Stimulated activated CD8-positive, alpha-beta memory T cell treated with anti-CD3 and anti-CD28 coated beads, Interleukin-15, amount 100 ng/mL, for 1 hour (primary cell): ENCODE results near the gene PRKACA.

ENCODE experiments used
- DNase-seq: peaks from one replicate; pipeline ENCODE4 v3.0.0-alpha.2; 2020; ENCODE audit warnings: low read depth

Gene PRKACA

DNA sequence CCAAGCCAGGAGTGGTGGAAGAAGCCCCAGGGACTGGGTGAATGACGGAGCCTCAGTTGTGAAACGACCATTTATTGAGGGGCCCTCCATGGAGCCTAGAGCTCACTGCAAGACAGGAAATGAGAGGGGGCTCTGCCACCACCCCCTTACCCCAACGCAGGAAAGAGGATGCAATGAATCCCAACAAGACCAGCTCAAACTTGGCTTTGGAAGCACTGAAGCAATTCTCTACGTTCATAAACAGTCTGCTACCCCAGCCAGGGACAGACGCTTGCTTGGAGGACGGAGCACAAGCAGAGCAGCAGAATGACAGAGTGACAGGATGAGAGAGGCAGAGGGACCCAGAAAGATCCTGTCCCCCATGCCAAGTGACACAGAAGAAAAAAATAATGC is 1.0 kb downstream of the PRKACA start:
- DNase-seq: no peak

DNA sequence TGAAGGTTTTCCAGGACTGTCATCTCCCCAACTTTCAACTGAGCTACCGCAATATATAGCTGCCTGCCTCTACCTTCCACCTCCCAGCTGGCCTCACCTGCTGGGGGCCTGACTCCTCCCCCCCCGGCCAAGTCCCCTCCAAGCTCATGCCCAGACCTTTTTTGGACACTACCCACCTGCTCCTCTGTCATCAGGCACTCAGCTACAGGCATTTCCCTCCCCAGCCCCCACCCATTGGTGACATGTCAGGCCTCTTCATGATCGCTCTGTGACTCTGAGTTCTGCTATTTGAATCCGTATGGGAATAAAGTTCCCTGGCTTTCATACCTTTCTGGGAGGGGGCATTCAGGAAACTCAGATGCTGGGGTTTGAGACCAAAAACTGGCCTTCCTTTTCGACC is 1.8 kb downstream of the PRKACA start:
- no peak for DNase-seq

DNA sequence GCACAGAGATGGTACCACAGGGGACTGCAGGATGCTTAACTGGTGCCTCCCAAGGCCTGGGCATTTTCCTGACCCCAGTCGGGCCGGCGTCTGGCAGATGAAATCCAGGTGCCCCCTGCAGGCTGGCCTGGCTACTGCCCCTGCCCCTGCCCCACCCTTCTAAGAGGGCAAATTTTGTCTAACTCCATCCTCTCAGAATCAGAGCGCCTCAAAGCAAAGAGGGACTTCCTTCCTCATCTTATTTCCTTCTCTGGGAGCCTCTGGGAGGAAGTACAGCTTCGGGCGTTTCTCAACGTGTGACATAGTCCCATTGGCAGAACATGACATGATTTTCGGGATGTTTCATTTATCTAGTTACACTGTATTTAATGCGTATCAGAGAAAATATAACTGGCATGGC is 2.7 kb downstream of the PRKACA start:
- DNase-seq: peak; percentile 13

DNA sequence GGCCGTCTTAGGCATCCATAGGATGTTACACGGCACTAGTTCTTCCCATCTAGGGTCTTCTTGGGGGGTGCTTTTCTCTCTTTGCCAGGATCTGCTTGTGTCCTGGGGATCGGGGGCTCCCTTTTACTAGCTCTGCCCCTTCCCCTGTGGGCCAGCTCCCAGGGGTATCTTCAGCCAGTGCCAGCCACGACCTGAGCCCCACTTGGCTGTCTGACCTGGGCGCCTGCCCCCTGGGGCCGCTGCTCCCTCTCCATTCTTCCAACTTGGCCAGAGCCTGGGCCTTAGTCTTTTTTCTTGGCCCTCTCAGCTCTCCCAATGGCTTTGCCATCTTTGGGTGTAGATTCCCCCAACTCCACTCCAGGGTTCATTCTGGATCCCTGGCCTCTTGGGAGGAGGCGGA is 3.1 kb downstream of the PRKACA start:
- no peak for DNase-seq

DNA sequence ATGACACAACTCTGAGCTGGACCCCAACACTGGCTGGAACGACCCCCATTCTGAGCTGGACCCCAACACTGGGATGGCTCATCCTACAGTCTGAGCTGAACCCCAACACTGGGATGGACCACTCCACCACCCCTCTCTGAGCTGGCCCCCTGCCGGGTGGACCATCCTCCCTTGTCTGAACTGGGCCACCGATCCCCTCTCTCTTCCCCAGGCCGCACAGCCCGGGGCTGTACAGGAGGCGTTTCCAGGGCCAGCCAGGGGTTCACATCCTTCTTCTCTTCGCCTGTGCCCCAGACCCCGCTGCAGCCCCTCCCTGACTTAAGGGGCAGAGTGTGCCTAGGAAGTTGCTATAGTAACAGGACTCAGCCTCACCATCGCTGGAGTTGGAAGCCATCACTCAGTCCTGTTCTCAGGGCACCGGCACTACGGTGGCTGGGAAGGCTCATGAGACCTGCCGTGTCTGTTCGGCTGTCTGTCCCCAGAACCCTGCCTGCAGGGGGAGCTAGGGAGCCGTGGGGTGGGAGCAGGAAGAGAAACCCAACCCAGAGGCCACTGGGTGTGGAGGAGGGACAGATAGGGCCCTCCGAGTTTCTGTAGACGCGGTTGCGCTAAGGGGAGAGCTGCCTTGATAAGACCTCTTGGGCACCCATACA is 3.7 kb downstream of the PRKACA start:
- DNase-seq: no peak

DNA sequence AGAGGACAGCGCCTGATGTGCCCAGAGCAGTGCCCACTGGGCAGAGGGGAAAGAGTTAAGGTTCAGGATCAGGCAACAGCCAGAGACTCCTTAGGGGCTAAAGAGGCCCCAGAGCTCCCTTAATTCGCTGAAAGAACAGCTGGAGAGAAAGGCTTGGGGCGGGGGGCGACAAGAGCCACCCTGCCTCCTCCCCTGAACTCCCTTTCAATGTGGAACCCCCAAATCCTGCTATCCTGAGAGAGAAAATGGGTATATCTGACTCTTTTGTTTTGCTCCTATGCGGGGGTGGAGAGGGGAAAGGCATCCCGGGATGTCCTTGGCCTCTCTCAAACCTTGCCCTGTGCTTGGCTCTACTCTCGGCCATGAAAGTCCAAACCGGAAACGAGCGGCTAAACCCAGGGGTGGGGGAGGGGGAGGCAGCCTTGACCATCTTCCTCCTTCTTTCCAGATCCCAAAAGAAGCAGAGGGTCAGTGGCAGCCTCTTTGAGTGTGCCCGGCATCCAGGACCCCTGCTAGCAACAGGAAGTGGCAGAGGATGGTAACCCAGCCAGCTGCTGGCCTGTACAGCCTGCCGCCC is 4.7 kb downstream of the PRKACA start:
- DNase-seq: no peak

DNA sequence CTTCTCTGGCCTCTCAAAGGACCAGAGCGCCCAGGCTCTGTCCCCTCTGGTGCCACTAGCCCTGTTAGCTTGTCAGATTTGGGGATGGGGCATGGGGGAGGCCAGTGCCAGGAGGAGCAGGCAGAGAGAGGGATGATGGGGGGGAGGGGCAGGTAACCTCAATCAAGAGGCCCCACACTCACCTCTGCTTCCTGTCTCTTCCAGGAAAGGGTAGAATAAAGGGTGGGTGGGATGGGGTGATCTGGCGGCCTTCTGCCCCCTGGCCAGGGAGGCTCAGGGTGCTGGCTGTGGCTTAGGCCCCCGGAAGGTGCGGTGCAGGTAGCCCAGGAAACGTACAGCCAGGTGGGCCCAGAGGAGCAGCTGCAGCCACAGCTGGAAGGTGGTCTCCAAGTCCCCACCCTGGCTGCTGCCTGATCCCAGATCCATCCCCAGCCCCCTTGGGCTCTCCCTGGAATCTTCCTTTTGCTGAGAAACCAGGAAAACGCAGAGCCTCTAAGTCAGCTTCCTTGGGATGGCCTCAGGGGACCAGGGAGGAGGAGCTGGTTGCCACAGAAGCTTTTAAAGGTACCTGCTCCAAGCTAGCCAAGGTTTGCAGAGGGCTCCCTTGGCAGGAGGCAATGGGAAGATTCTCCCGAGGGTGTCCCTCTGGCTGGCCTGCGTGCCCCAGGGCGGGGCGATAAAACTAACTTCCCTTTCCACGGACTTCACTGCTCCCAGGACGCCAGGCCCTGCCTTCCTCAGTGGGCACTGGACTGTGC is 5.3 kb downstream of the PRKACA start:
- no peak for DNase-seq

DNA sequence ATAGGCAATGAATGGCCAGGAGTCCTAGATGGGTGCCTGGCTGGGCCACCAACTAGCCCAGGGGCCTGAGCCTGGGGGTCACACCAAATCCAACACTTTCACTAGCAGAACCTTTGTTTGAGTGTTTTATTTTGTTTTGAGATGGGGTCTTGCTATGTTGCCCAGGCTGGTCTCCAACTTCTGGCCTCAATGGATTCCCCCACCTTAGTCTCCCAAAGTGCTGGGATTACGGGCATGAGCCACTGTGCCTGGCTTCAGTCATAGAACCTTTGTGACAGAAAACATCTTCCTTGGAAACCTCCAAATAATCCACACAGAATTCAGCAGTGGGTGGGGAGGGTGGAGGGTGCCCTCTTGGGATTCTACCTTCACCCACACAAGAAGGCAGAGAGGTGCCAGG is 6.1 kb downstream of the PRKACA start:
- no peak for DNase-seq

DNA sequence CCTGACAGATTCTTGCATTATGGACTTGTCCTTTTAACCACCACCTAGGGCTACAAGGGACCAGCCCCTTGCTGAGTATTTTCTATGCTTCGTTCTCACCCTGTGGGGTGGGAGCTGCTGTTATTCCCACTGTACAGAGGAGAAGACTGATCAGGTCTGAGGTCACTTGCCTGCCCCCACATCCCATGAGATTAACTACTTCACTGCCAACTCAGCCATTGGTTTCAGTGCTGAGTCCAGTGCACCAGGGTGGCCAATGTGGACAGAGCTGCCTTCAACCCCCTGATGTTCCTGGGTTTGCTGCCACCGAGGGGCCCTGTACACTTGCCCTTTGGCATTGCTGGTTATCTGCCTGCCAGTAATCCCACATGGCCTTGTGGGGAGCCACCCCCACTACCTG is 6.9 kb downstream of the PRKACA start:
- DNase-seq: no peak

DNA sequence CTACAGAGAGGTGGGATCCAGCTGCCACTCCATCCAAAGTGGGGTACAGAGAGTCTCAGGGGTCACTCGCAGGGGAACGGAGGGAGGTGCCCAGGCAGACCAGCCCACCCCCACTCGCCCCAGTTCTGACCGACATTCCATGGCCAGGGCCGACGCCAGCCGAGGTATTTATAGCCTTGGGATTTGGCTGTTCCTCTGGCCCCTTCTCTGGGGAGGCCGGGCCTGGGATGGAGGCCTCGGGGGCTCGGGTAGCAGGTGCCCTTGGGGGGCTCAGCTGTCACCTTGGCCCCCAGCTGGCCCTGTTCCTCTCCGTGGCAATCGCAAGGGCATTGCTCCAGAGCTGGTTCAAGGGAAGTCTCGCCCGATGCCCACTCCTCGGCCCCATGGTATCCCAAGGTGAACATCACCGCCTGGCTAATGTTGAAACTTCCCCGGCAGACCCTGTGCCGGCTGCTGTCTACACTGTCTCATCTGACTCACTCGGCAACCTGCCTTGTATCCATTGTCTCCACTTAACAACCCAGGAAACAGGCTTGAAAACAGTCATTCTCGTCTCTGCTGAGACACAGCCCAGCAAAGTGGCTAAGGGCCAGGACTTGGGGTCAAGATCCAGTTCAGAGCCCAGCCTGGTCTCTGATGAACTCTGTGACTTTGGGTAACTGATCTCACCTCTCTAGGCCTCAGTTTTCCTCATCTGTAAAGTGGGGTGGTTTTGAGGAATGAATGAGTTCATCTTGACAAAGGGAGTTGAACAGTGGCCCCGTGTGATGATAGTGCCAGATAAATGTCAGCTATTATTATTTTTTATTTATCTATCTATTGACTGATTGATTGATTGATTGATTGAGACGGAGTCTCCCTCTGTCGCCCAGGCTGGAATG is 9.7 kb downstream of the PRKACA start:
- DNase-seq: no peak

DNA sequence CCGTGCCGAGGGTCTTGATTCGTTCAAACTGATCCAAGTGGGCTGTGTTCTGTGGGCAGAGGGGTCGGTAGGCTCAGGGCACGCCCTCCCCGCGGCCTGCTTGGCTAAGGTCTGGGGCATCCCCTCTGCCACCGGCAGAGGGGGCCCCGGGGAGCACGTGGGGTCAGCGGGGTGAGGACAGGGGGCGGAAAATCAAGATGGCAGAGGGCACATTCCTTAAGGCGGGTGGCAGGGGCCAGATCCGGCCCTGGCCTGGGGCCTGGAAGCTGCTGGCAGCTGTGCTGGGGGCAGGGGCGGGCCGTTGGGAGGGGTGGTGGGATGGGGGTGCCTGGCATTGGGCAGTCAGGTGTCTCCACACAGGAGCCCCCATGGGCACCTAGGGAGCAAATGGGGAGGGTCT is 10.7 kb downstream of the PRKACA start:
- DNase-seq: no peak

DNA sequence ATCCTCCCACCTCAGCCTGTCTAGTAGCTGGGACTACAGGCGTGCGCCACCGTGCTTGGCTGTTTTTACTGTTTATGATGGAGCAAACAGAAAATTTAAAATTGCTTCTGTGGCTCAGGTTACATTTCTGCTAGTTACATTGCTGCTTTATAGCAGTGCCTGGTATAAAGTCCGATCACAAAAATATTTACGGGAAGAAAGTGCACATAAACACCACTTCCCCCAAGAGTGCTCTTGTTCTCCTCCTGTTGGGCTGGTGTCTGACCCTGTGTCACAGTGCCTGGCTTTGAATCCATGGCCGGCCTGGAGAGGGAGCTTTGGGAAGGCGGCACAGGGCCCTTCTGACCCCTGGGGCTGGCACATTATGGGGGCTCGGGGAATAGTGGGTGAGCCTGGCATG is 11.9 kb downstream of the PRKACA start:
- no peak for DNase-seq

DNA sequence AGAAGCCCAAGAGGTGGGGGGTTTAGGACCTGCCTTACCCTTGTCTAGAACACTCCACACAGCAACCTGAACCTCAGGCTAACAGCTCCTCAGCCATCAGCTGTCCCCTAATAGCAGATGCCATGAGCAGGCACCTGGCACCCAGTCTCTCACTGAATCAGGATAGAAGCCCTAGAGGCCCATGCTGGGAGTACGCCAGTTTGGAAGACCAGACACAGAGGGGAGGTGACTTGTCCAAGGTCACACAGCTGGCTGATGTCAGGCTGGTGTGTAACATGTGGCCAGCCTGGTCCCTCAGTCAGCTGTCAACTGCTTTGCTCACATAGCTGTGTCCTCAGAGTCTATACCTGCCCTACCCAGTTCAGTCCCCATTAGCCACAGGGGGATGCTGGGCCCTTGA is 14.3 kb downstream of the PRKACA start:
- no peak for DNase-seq

DNA sequence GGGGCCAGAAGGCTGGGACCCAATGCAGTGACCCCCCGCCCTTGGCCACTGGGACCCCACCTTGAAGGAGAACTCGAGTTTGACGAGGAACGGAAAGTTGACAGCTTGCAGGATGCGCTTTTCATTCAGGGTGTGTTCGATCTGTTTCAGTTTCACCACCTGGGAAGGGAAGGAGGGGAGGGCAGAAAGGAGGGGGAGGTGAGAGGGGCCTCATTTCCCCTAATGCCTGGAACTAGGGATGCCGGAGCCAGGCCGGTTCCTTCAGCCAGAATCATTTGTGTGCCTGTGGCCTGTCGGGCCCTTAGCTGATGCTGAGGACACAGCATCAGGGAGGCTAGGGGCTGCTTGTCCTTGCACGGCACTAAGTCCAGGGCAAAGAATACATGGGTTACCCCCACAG is 14.8 kb downstream of the PRKACA start:
- DNase-seq: no peak

DNA sequence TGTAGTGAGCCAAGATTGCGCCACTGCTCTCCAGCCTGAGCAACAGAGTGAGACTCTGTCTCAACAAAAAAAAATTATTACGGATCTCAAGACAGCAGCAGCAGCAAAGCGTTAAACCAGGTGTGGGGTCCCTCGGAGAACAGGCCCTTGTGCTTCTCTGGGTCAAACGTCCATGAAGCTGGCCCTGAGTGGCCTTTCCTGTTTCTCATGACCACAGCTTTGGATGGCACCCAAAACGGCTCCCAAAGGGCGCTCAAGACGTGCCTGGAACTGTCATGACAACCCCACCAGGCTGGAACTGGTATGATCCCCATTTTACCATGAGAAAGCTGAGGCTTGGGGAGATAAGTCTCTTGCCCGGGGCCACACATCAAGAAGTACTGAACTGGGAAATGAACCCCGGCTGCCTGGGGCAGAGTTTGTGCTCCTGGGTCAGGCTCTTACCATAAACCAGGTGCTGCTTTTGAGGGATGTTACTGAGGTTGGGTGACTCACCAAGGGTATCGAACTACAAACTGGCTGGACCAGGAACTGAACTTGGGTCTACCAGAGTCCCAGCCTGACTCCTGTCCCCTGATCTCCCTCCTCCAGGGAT is 15.4 kb downstream of the PRKACA start:
- no peak for DNase-seq

DNA sequence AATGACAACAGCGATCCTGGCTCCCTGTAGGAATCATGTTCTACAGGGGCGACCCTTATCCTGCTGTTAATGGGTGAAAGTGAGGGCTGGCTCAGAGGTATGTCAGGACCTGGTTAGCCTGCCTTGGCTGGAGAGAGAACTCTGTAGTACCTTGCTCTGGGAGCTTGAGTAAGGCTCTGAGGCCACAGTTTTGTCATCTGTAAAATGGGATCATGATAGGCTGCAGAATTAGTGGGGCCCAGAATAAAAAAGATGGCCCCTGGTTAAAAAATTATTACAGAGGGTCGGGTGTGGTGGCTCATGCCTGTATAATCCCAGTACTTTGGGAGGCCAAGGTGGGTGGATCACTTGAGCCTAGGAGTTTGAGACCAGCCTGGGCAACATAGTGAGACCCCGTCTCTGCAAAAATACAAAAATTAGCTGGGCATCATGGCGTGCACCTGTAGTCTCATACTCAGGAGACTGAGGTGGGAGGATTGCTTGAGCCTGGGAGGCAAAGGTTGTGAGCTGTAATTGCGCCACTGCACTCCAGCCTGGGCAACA is 16.5 kb downstream of the PRKACA start:
- DNase-seq: no peak

DNA sequence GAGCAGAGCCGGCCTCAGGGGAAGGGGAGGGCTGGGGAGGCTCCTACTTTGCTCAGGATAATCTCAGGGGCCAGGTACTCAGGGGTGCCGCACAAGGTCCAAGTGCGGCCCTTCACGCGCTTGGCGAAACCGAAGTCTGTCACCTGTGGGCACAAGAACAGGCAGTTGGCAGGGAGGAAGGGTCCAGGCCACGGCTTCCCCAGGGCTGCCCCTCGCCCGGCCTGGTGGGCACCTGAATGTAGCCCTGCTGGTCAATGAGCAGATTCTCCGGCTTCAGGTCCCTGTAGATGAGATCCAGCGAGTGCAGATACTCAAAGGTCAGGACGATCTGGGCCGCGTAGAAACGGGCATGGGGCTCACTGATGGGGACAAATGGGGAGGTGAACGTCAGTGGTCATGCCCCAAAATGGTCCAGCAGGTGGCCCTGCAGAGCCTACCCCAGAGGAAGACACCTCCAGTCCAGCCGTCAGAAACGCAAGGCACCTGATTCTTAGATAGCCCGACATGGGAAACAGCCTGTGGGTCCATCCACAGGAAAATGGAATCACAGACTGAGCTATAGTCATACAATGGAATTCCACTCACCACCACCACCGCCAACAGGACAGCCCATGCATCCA is 19.9 kb downstream of the PRKACA start:
- no peak for DNase-seq

DNA sequence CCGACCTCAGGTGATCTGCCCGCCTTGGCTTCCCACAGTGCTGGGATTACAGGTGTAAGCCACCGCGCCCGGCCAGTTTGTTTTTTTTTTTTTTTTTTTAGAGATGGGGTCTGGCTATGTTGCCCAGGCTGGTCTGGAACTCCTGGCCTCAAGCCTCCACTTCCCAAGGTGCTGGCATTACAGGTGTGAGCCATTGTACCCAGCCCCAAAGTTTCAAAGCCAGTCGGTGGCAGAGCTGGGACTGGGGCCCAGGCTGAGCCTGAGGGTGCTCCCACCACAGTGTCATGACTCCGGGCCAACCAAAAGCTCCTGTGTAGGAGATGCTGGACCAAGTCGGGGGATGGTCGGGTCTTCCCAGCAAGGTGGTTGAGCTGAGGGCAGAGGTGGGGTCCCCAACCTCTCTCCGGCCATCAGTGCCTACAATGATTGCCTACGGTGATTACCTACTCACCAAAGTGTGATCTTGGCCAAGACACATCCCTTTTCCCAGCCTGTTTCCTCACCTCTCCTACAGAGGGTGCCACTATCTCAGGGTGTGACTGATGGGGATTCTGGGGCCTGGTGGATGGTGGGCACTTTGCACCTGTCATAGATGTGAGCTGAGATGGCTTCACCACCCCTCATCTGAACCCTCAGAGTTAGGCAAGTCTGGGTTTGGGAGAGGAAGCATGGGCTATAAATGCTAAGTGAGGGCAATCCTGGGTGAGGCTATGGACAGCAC is 21.1 kb downstream of the PRKACA start:
- no peak for DNase-seq

DNA sequence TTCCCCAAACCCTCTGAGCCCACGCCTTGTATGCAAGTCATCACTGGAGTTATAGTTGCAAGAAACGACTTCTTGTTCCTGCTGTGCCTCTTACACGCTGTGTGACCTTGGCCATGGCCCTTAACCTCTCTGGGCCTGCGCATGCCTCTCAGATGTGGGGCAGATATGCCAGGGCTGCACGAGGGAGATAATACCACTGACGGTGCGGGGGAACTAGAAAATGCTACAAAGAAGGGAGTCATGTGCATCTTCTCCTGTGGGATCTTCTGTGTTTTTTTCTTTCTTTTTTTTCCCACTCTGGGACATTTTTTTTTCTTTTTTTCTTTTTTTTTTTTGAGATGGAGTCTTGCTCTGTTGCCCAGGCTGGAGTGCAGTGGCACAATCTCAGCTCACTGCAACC is 22.7 kb downstream of the PRKACA start:
- no peak for DNase-seq

DNA sequence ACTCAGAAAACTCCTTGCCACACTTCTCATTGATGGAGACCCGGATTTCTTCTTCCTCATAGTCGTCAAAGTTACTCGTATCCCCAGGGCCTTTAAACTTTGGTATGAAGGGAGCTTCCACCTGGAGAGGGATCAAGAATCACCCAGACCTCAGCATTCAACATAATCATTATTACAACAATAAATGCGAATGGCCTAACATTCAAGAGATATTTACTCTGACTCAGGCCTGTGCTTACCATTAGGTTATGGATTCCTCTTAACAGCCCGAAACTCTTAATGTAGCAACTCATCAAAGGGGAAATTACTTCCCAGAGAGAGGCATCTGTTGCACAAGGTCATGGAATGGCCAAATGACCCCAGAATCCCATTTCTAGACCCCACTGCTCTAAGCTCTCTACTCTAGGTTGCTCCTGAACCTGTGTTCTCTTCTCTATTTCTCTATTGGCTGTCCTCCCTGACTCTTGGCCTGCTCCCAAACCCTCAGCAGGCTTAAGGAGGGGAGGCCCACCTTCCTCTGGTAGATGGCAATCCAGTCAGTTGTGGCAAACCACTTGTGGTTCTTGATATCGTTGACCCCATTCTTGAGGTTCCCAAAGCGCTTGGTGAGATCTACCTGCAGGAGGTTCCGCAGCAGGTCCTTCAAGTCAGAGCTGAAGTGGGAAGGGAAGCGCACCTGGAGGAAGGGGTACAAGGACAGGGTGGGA is 24.3 kb downstream of the PRKACA start:
- no peak for DNase-seq
